ENCODE results near the gene HNRNPC. TPM values are rescaled to one million over a fixed set of nuclear protein-coding genes. Genes with fewer than 3 reads are reported as not detected.
A peak's percentile ranks its signal among the peaks of the same experiment; 100 is the strongest.
"Not testable (repeated sequence)": the region's sequence is repeated elsewhere in the genome, so short reads cannot be mapped to it uniquely, and the experiment has no call there.

HNRNPC gene
- total RNA-seq, 1 experiment from 2014 or later: 1,870 TPM

DNA sequence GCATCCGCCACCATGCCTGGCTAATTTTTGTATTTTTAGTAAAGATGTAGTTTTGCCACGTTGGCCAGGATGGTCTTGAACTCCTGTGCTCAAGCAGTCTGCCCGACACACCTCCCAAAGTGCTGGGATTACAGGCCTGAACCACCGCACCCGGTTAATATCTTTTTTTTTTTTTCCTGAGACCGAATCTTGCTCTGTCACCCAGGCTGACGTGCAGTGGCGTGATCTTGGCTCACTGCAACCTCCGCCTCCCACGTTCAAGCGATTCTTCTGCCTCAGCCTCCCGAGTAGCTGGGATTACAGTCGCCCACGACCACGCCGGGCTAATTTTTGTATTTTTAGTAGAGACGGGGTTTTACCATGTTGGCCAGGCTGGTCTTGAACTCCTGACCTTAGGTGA, 3.4 kb upstream of the HNRNPC start:
- not testable (repeated sequence) for DNase-seq (ENCODE audit: low read depth)

DNA sequence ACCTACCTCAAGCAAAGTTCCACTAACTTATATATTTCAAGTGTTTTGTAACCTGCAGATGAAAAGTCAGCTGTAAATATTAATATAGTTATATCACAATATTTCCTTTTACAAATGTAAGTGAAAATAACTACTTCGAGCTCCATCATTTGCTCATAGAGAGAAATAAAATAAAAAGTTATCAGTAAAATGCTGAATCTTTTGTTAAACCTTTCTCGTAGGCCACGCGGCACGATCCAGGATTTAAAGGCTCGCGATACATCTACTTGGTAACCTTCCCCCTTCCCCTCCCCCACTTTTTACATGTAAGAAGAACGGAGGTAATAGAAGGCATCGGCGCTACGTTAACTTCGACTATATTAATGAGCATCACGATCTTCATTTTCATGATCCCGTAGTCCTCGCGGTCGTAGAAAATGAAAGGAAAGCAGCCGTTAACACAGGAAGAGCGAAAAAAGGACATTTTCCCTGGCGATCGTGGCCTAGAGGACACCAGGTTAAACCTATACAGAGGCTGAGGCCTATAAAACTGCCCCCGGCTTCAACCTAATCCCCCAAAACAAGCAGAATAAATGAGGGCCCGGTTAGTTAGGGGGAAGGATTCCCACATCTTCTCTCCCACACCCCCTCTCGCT, 508 bp downstream of the HNRNPC start:
- DNase-seq (ENCODE audit: low read depth): peak; percentile 28

- DNase-seq (ENCODE audit: low read depth): no peak
Observed at GRCh38 chr14:21267886-21268616, 1.2 kb downstream of the HNRNPC start.

DNA sequence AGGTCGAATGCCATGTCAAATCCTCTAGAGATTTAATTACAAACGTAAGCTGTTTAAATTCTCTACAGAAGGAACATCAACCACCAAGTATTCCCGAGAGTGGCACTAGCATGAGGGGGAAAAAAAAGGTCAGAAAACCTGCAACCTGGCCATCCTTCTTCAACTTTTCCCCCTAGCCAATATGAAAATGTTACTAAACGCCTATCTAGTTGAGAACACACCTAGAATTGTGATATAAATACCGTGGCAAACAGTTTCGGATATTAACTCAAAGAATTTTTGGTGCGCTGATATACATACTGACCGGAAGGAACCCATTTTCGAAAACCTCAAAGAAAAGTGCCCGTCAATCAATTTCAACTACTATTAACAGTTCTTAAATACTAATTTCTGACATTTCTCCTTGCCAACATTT, 1.8 kb downstream of the HNRNPC start:
- no peak for DNase-seq (ENCODE audit: low read depth)

GRCh38 chr14:21264025-21264801, 5.0 kb downstream of the HNRNPC start:
- peak; percentile 83 for DNase-seq (ENCODE audit: low read depth)

DNA sequence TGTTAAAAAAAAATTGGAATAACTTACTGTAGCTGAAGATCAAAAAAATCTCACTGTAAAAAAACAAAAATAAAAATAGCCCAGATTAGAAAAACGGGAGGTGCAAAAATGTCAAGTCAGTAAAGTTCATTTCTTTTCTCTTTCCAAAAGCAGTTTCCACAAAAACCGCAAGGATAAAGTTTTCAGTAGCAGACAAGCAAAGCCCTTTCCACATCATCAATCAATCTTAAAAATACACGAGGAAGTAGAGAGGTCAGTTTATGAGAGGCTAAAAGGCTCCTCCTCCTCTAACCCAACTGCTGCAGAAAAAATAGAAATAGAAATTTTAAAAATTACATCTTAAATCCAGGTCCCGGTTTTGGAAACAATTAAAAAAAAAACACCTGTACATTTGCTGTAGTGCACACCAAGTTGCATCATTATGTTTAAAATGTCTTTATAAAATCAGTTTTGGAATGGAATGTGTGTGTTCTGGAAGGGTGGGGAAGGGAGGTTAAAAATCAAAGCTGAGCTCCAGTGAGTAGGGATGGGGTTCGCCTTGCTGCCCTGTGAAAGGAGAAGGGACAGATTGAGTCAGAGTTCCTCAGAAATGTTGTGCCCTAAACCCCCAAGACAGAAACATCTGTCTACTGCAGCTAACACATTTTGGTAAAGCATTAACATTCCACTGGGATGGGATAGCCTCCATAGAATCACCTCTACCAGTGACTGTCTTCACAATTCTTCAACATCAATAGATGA, 5.8 kb downstream of the HNRNPC start:
- no peak for DNase-seq (ENCODE audit: low read depth)

- no peak for DNase-seq (ENCODE audit: low read depth)
Observed at GRCh38 chr14:21262410-21262809, 6.8 kb downstream of the HNRNPC start.

DNA sequence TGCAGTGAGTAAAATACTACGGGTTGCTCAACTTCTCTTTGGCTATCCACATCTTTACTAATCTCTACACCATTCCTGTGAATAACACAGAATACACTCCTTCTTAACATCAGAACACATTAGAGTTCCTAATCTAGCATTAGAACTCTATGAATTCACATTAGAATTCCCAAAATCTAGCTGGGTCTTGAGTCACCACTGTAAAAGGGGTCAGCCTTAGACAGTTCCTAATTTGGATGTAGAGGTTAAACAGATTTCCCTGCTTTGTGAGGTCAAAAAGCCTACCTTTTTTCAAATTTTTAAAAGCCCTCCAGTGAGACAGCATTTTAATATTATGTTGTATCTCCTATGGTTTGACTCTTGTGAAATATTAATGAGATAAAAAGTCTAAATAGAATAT, 7.4 kb downstream of the HNRNPC start:
- no peak for DNase-seq (ENCODE audit: low read depth)

- DNase-seq (ENCODE audit: low read depth): no peak
Observed at GRCh38 chr14:21258889-21259787, 10.1 kb downstream of the HNRNPC start.

DNA sequence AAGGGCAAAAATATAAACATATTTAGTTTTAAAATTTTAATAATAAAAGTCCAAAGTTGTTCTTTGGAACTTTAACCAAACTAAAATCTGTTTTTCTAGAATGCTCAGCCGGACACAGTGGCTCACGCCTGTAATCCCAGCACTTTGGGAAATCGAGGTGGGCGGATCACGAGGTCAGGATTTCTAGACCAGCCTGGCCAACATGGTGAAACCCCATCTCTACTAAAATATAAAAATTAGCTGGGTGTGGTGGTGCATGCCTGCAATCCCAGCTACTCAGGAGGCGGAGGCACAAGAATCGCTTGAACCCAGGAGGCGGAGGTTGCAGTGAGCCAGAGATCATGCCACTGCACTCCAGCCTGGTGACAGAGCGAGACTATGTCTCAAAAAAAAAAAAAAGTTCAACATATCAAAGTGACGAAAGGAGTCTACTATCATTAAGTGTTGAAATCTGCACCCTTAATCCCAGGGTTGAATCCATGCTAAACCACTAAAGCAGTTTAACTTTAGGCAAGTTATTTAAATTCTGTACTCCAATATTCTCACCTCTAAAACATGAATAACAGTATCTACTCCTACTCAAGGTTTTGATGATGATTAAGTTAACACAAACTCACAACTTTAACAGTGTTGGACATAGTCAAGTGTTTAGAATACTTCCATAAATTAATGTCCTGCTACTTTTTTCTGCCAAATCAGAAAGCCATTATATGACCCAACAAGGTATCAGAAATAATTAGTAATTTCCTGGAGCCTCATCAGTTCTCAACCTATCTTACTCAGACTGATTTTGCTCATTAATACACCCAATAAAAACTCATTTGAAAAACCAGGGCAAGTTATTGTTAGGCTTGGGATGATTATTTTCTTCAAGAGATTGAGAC, 11.0 kb downstream of the HNRNPC start:
- no peak for DNase-seq (ENCODE audit: low read depth)

DNA sequence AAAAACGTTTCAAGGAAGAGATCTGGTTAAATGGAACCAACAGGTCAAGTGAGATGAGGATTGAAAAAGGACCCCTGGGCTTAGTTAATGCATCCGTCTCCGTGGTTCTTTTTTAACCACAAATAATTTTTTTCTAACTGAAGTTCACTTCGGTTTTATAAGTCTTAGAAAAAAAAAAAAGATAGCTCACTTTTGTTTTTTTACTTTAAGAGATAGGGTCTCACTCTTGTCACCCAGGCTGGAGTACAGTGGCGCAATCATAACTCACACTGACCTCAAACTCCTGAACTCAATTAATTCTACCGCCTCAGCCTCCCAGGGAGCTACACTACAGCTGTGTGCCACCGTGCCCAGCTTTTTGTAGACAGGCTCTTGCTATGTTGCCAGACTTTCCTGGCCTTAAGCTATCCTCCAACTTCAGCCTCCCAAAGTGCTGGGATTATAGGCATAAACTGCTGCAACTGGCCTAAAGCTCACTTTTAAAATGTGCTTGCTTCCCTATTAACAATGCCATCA, 11.8 kb downstream of the HNRNPC start:
- DNase-seq (ENCODE audit: low read depth): no peak

DNA sequence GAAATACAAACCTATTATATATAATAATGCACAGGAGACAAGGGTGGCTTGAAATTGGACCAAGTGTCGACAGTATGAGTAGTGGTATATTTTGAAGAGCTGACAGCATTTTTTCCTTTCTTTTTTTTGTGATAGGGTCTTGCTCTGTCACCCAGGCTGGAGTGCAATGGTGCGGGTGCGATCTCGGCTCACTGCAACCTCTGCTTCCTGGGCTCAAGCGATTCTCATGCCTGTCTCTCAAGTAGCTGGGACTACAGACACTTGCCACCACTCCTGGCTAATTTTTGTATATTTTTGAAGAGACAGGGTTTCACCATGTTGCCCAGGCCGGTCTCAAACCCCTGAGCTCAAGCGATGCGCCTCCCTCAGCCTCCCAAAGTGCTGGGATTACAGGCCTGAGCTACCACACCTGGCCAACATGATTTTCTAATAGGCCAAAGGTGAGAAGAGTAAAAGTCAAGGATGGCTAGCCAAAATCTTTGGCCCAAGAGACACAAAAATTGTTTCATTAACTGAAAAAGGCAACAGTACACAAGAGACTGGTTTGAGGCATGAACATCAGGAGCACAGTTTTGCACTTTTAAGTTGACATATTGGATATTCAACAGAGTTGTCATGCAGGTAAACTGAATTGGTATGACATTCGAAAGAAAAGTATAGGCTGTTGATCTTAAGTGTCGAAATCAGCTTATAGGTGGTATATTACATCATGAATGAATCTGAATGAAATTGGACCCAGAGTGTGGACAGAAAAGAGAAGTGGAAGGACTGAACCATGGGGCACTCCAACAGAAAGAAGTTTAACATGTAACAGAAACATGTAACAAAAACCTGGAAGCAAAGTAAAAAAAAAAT, 12.5 kb downstream of the HNRNPC start:
- no peak for DNase-seq (ENCODE audit: low read depth)

DNA sequence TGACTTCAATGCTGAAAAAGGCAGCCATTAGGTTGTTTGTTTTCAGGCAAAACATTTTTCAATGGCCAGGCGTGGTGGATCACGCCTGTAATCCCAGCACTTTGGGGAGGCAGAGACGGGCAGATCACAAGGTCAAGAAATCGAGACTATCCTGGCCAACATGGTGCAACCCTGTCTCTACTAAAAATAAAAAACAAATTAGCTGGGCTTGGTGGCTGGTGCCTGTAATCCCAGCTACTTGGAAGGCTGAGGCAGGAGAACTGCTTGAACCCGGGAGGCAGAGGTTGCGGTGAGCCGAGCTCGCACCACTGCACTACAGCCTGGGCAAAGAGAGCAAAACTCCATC, 13.2 kb downstream of the HNRNPC start:
- DNase-seq (ENCODE audit: low read depth): not testable (repeated sequence)

DNA sequence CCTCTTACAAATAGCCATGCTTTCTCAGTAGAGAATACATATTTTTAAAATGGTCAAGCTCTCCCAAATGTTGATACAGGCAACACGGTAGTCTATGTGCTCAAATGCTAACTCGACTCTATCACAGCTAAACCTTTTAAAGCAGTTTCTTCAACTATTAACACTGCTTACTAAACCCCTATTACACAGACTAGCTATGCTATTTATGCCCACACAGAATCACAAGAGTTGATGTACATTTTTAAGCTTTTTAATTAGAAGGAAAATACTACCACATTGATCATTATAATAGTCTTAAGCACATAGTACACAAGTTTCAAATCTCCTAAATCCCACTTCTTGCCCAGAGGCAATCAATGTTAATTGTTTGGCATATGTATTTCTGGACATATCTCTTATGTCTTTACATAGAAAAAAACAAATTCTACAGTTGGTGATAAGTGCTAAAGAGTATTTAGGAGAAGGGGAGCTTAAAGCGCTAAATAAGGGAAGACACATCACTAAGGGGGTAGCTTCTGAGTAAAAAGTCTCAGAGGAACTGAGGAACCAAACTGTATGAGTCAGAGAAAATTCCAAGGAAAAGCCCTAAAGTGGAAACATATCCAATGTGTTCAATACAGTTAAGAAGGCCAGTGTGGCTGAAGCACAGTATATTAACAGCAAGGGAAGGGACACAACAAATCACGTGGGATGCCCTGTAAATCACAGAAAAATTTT, 13.7 kb downstream of the HNRNPC start:
- DNase-seq (ENCODE audit: low read depth): no peak

- no peak for DNase-seq (ENCODE audit: low read depth)
Observed at GRCh38 chr14:21252149-21252548, 17.1 kb downstream of the HNRNPC start.

GRCh38 chr14:21251215-21251614, 18.0 kb downstream of the HNRNPC start:
- DNase-seq (ENCODE audit: low read depth): no peak

DNA sequence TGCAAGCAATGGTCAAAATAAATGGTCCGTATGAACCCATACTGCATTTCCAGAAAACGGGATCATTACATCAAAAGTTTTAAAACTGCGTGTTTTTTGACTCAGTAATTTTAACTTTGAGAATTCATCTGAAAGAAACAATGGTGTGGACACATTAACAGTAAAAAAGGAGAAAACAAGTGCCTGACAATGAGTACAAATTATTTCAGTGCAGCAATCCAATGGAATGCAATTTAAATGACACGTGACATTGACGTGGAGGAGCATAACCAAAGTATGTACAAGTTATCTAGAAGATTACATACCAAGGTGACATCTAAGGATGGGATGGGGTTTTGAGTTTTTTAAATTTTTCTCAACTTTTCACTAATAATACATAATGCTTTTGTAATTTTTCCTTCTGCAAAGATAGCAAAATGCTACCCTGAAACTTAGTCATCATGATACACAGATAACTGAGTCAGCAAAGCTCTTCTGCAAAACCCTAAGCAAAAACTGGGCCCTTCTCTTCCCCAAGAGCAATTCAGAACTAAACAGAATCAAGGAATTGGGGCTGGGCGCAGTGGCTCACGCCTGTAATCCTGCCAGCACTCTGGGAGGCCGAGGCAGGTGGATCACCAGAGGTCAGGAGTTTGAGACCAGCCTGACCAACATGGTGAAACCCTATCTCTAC, 20.4 kb downstream of the HNRNPC start:
- no peak for DNase-seq (ENCODE audit: low read depth)
